Osteocyte (in vitro differentiated cells): ENCODE results near the gene CLMP. TPM values are rescaled to one million over a fixed set of nuclear protein-coding genes. Genes with fewer than 3 reads are reported as not detected.
A peak's percentile ranks its signal among the peaks of the same experiment; 100 is the strongest.
"Not testable (repeated sequence)": the region's sequence is repeated elsewhere in the genome, so short reads cannot be mapped to it uniquely, and the experiment has no call there.

Experiments
- DNase-seq: peaks from one replicate; pipeline ENCODE4 v3.0.0; 2021; ENCODE audit warnings: mixed read lengths; ENCODE audit not compliant: unreplicated experiment; ENCODE audit errors: extremely low spot score
- H3K27ac Mint-ChIP-seq: one replicate; pipeline ENCODE4 v1.8.0; 2021; ENCODE audit warnings: mild to moderate bottlenecking, mixed read lengths; ENCODE audit not compliant: unreplicated experiment
- H3K27me3 Mint-ChIP-seq: one replicate; pipeline ENCODE4 v1.8.0; 2021; ENCODE audit warnings: mixed read lengths; ENCODE audit not compliant: unreplicated experiment
- H3K36me3 Mint-ChIP-seq: one replicate; pipeline ENCODE4 v1.8.0; 2021; ENCODE audit warnings: mixed read lengths; ENCODE audit not compliant: unreplicated experiment
- H3K4me1 Mint-ChIP-seq: one replicate; pipeline ENCODE4 v1.8.0; 2021; ENCODE audit warnings: mixed read lengths; ENCODE audit not compliant: unreplicated experiment
- H3K4me3 Mint-ChIP-seq: one replicate; pipeline ENCODE4 v1.8.0; 2021; ENCODE audit warnings: mild to moderate bottlenecking, moderate library complexity, mixed read lengths; ENCODE audit not compliant: unreplicated experiment
- H3K9me3 Mint-ChIP-seq: one replicate; pipeline ENCODE4 v1.8.0; 2021; ENCODE audit warnings: mixed read lengths; ENCODE audit not compliant: unreplicated experiment
- CTCF ChIP-seq: fragments of 200-600 bp; sonication (generic); IDR thresholded peaks from 2 replicates; pipeline ENCODE4 v1.5.0; 2021; ENCODE audit warnings: antibody characterized with exemption, mild to moderate bottlenecking, moderate library complexity
- total RNA-seq: library from RNA; stranded (reverse); gene quantifications from 2 replicates; pipeline ENCODE4 v1.2.1, GENCODE V29; 2021

The CLMP gene
- total RNA-seq, 1 donor from 2014 or later: 24.8 TPM

- TF ChIP-seq CTCF: no peak
- no peaks in the 10 kb centered on the region for H3K27me3 Mint-ChIP-seq
- H3K9me3 Mint-ChIP-seq: no peaks in the 10 kb centered on the region
- peaks cover 75% of the 10 kb centered on the region for H3K4me1 Mint-ChIP-seq
- H3K4me3 Mint-ChIP-seq: peak within 1 kb of the TSS; percentile 94
- H3K27ac Mint-ChIP-seq: peak within 1 kb of the TSS; percentile 99
- peaks cover 51% of the 10 kb centered on the region for H3K36me3 Mint-ChIP-seq
- DNase-seq: peak; percentile 86
Observed at GRCh38 chr11:123061403-123062157, 133.5 kb downstream of the CLMP start, which contains the start of gene HSPA8. TSS of gene HSPA8 (minus strand) at chr11:123062136. CDS start at chr11:123061324, 812 bp downstream.

- Mint-ChIP-seq H3K27ac (peak overlapping the region; percentile 99), H3K27me3 (no peaks in the 10 kb centered on the region), H3K4me1 (peaks cover 72% of the 10 kb centered on the region), H3K36me3 (peaks cover 58% of the 10 kb centered on the region), H3K4me3 (peak overlapping the region; percentile 94), H3K9me3 (no peaks in the 10 kb centered on the region)
- no peak for DNase-seq
- TF ChIP-seq CTCF: no peak
Observed at GRCh38 chr11:123060277-123061000, 134.6 kb downstream of the CLMP start.

GRCh38 chr11:123059041-123059920, 135.8 kb downstream of the CLMP start:
- not testable (repeated sequence) for H3K27me3 Mint-ChIP-seq, DNase-seq, H3K9me3 Mint-ChIP-seq
- Mint-ChIP-seq H3K36me3 (peaks cover 58% of the 10 kb centered on the region), H3K27ac (peak overlapping the region; percentile 39), H3K4me3 (peak overlapping the region; percentile 94), H3K4me1 (peaks cover 63% of the 10 kb centered on the region)

GRCh38 chr11:123057661-123058305, 137.3 kb downstream of the CLMP start:
- Mint-ChIP-seq H3K27me3 (no peaks in the 10 kb centered on the region), H3K9me3 (no peaks in the 10 kb centered on the region), H3K27ac (peak overlapping the region; percentile 64), H3K36me3 (peaks cover 59% of the 10 kb centered on the region), H3K4me1 (peaks cover 52% of the 10 kb centered on the region), H3K4me3 (peak overlapping the region; percentile 94)
- DNase-seq: no peak
- TF ChIP-seq CTCF: no peak
